GM12891 (cell line): ENCODE measurements around the gene STAC.

Experiments
- POLR2A ChIP-seq: IDR thresholded peaks from 2 replicates; pipeline ENCODE4 v1.6.1; 2011; ENCODE audit warnings: low read depth, low read length, control low read depth
- POLR2AphosphoS5 ChIP-seq: IDR thresholded peaks from 2 replicates; pipeline ENCODE4 v1.6.1; 2011; ENCODE audit warnings: low read depth, low read length, control low read depth

- TF ChIP-seq POLR2A = no peak
- TF ChIP-seq POLR2AphosphoS5 = no peak
Observed at GRCh38 chr3:36411587-36411986, 31.3 kb downstream of the STAC start.
